Thymus (tissue), 14 donors: ENCODE data around the gene HEXD. TPM values are rescaled to one million over a fixed set of nuclear protein-coding genes. Genes with fewer than 3 reads are reported as not detected.
"Not testable (repeated sequence)": the region's sequence is repeated elsewhere in the genome, so short reads cannot be mapped to it uniquely, and the experiment has no call there.

Experiments used
- DNase-seq, 9 donors: peaks; one replicate each; pipeline ENCODE4 v3.0.0-alpha.2; 2013; ENCODE audit warnings: low spot score in 9 of 9, low read depth in 6 of 9, missing footprints in 1 of 9
- H3K27ac ChIP-seq, 2 donors: one replicate each; pipeline ENCODE4 v1.5.1; 2013; ENCODE audit warnings: control low read depth in 1 of 2, low read depth in 1 of 2, low read length in 1 of 2, mild to moderate bottlenecking in 1 of 2, moderate library complexity in 1 of 2
- H3K27me3 ChIP-seq, 2 donors: one replicate each; pipeline ENCODE4 v1.5.1; 2013; ENCODE audit warnings: low read length in 1 of 2; ENCODE audit not compliant: control insufficient read depth in 2 of 2, insufficient read depth in 1 of 2
- H3K36me3 ChIP-seq, 2 donors: one replicate each; pipeline ENCODE4 v1.5.1; 2013; ENCODE audit warnings: low read length in 1 of 2, mild to moderate bottlenecking in 1 of 2, moderate library complexity in 1 of 2; ENCODE audit not compliant: control insufficient read depth in 2 of 2, insufficient read depth in 2 of 2
- H3K4me1 ChIP-seq, 2 donors: one replicate each; pipeline ENCODE4 v1.5.1; 2013; ENCODE audit warnings: low read length in 2 of 2; ENCODE audit not compliant: control insufficient read depth in 2 of 2, insufficient read depth in 2 of 2
- H3K4me3 ChIP-seq, 2 donors: one replicate each; pipeline ENCODE4 v1.5.1; 2013; ENCODE audit warnings: low read length in 2 of 2, control low read depth in 1 of 2, mild to moderate bottlenecking in 1 of 2
- H3K9me3 ChIP-seq, 2 donors: one replicate each; pipeline ENCODE4 v1.5.1; 2013; ENCODE audit warnings: low read length in 1 of 2, mild to moderate bottlenecking in 1 of 2; ENCODE audit not compliant: control insufficient read depth in 2 of 2, insufficient read depth in 1 of 2
- WGBS: extraction: QIAGEN DNeasy Blood & Tissue Kit; methylation state at CpG from one replicate; pipeline ENCODE4 v1.1.7; 2013; 5-methylcytosine and 5-hydroxymethylcytosine counted together
- long read RNA-seq, 10 donors: transcript quantifications; one replicate each; lab custom pipeline, GENCODE V29; 2026
- polyA plus RNA-seq: library from polyadenylated mRNA; stranded (reverse); fragments of 200-250 nt; gene quantifications from one replicate; pipeline ENCODE4 v1.2.3, GENCODE V29; 2013
- total RNA-seq: library from RNA; stranded (reverse); fragments of 120-200 nt; gene quantifications from one replicate; pipeline ENCODE4 v1.2.4, GENCODE V29; 2013
- donor health status: healthy.

HEXD gene
- total RNA-seq: 15.9 TPM
- 186 TPM for polyA plus RNA-seq
- long read RNA-seq, donor 1: 0 reads
- long read RNA-seq, donor 2, partial matches to known transcripts: 43 of 65 reads
- long read RNA-seq, donor 2, other reads (novel, unspliced or antisense): 16 of 65 reads
- long read RNA-seq, donor 3, transcript HEXDC-201 (13 exons, 1,853 nt): major isoform, 5 of 5 reads
- long read RNA-seq, donor 3, partial matches to known transcripts: 0 of 5 reads
- long read RNA-seq, donor 3, other reads (novel, unspliced or antisense): 0 of 5 reads
- long read RNA-seq, donor 4: 0 reads
- long read RNA-seq, donor 5, partial matches to known transcripts: 0 of 5 reads
- long read RNA-seq, donor 5, other reads (novel, unspliced or antisense): 0 of 5 reads
- long read RNA-seq, donor 6, partial matches to known transcripts: 0 of 2 reads
- long read RNA-seq, donor 6, other reads (novel, unspliced or antisense): 0 of 2 reads
- long read RNA-seq, donor 7, partial matches to known transcripts: 53 of 55 reads
- long read RNA-seq, donor 7, other reads (novel, unspliced or antisense): 0 of 55 reads
- long read RNA-seq, donor 8: 0 reads
- long read RNA-seq, donor 9, partial matches to known transcripts: 0 of 2 reads
- long read RNA-seq, donor 9, other reads (novel, unspliced or antisense): 0 of 2 reads
- long read RNA-seq, donor 10, partial matches to known transcripts: 0 of 4 reads
- long read RNA-seq, donor 10, other reads (novel, unspliced or antisense): 0 of 4 reads

- WGBS: 2% methylated on average over 108 of the region's 108 CpGs
- Histone ChIP-seq H3K9me3 (peaks cover 1 to 5% of the 10 kb centered on the region in 2 donors), H3K4me3 (peak within 1 kb of the TSS; percentile 64 to 99), H3K27me3 (no peaks in the 10 kb centered on the region), H3K4me1 (peaks cover 17 to 22% of the 10 kb centered on the region in 2 donors), H3K27ac (peak within 1 kb of the TSS; percentile 68 to 97), H3K36me3 (peaks cover under 1 to 7% of the 10 kb centered on the region in 2 donors)
- peak in 8 of 9 donors; percentile 43 to 94 (median 82) for DNase-seq
These were observed at the start of gene HEXD, which contains the start of gene OGFOD3 for GRCh38 chr17:82418001-82418986. TSS of gene HEXD (plus strand) at chr17:82418347. CDS start at chr17:82419800, 1,453 bp downstream. TSS of gene OGFOD3 (minus strand) at chr17:82418586. CDS start at chr17:82418485, 101 bp downstream.

GRCh38 chr17:82369211-82369610 is 48.9 kb upstream of the HEXD start:
- WGBS: 93% methylated on average over 7 of the region's 7 CpGs
- H3K4me1 ChIP-seq: peaks cover 0 to 13% of the 10 kb centered on the region in 2 donors
- H3K4me3 ChIP-seq: no peak overlapping the region
- H3K27ac ChIP-seq: no peak overlapping the region
- DNase-seq: no peak
- H3K27me3 ChIP-seq: peaks cover 41 to 54% of the 10 kb centered on the region in 2 donors
- H3K9me3 ChIP-seq: no peaks in the 10 kb centered on the region
- no peaks in the 10 kb centered on the region for H3K36me3 ChIP-seq

GRCh38 chr17:82370471-82371332 is 47.4 kb upstream of the HEXD start:
- 29% methylated on average over 38 of the region's 38 CpGs for WGBS
- Histone ChIP-seq H3K4me1 (peaks cover 0 to 13% of the 10 kb centered on the region in 2 donors), H3K9me3 (no peaks in the 10 kb centered on the region), H3K36me3 (no peaks in the 10 kb centered on the region), H3K4me3 (peak overlapping the region in 1 of 2 donors; percentile 5), H3K27me3 (peaks cover 56 to 69% of the 10 kb centered on the region in 2 donors), H3K27ac (no peak overlapping the region)
- no peak for DNase-seq

- peaks cover 0 to 13% of the 10 kb centered on the region in 2 donors for H3K4me1 ChIP-seq
- H3K27me3 ChIP-seq: peaks cover 62 to 78% of the 10 kb centered on the region in 2 donors
- WGBS: 5% methylated on average over 109 of the region's 109 CpGs
- peak within 1 kb of the TSS in 1 of 2 donors; percentile 5 for H3K4me3 ChIP-seq
- no peak within 1 kb of the TSS for H3K27ac ChIP-seq
- DNase-seq: no peak
- H3K36me3 ChIP-seq: no peaks in the 10 kb centered on the region
- H3K9me3 ChIP-seq: no peaks in the 10 kb centered on the region
These were observed 46.6 kb upstream of the HEXD start, which contains the start of gene UTS2R for GRCh38 chr17:82371333-82372248. TSS of gene UTS2R (plus strand) at chr17:82371765. CDS start at chr17:82374325, 2,560 bp downstream.

GRCh38 chr17:82372249-82373071 is 45.7 kb upstream of the HEXD start:
- no peak for DNase-seq
- 39% methylated on average over 41 of the region's 41 CpGs for WGBS
- no peak overlapping the region for H3K4me3 ChIP-seq

GRCh38 chr17:82373072-82373452 is 45.1 kb upstream of the HEXD start:
- DNase-seq, H3K36me3 ChIP-seq, H3K27ac ChIP-seq, H3K4me3 ChIP-seq, H3K9me3 ChIP-seq: not testable (repeated sequence)
- 91% methylated on average over 10 of the region's 10 CpGs for WGBS
- Histone ChIP-seq H3K4me1 (peaks cover 0 to 11% of the 10 kb centered on the region in 2 donors), H3K27me3 (peaks cover 62 to 81% of the 10 kb centered on the region in 2 donors)

More at GRCh38 chr17:82372249-82373071, 45.7 kb upstream of the HEXD start:
- H3K27ac ChIP-seq: no peak overlapping the region
- no peaks in the 10 kb centered on the region for H3K9me3 ChIP-seq
- no peaks in the 10 kb centered on the region for H3K36me3 ChIP-seq
- H3K27me3 ChIP-seq: peaks cover 62 to 80% of the 10 kb centered on the region in 2 donors
- H3K4me1 ChIP-seq: peaks cover 0 to 13% of the 10 kb centered on the region in 2 donors
